ENCODE results near the gene AKAP13. TPM values are rescaled to one million over a fixed set of nuclear protein-coding genes. Genes with fewer than 3 reads are reported as not detected.

The AKAP13 gene
- total and polyA plus RNA-seq, 2 of the 13 experiments (the other 11 are each of a cell fraction or from before 2014, with no cell fraction given) = 6.7 to 27.1 TPM

DNA sequence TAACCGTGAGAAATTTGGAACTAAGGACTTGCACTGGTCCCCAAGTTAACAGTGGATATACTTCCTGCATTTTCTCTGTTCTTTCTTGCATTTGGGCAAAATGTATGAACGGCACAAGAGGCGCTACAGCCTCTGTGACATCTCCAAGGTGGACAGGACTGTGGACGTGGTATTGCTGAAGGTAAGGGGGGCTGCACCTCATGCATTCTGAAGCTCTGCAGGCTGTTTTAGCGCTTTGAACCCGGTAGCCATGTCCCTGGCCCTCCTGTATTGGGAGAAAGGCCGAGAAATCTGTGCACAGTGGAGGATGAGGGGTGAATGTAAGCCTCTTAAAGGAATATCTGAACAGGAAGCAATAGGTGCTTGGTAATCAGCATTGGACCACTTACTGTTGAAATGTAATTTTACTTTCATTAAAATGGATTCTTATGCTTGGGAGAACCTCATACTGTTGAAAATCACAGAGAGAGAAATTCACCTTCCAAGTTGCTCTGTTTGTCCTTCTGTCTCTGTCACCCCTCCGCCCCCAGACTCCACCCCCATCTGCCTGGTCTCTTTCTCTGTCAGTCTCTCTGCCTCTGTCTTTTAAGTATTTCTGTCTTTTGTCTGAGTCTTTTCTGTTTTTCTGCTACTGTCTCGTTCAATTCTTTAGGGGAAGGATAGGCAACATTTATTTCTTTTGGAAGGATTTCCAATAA is 239.7 kb downstream of the AKAP13 start:
- no peak overlapping the region for H3K27ac ChIP-seq (ENCODE audit: extremely low read length, insufficient read depth, low read length)
- peaks cover 22% of the 10 kb centered on the region for H3K4me1 ChIP-seq (ENCODE audit: insufficient read depth, low read length)
- BruUV-seq (replicated peaks) = no TSS peak
- no peak overlapping the region for H3K4me3 ChIP-seq (replicated peaks in 1 of 3; ENCODE audit: insufficient read depth in 1 of 3, low read depth in 2 of 3, low read length in 3 of 3)
- WGBS (ENCODE audit: low lambda C conversion rate) = 96% methylated on average over 9 of the region's 9 CpGs
- ChIA-PET CTCF (ENCODE audit: low intra/inter-chr PET ratio, low total read pairs) (no interaction called here), POLR2A (no interaction called here)
- no peak overlapping the region for H3K4me2 ChIP-seq (ENCODE audit: low read depth, low read length)
- ATAC-seq = no peak
- in situ Hi-C loops (cut with HindIII; ENCODE audit: extremely low pct_ligation_motif_present, low pct_unique_long_range_greater_than_20kb) = loop anchor here (25.0 kb wide), 1 partner anchor 217 kb away; no protein-coding TSS in a partner anchor
- no peaks in the 10 kb centered on the region for H4K20me1 ChIP-seq (ENCODE audit: insufficient read depth, low read length)
- no peaks in the 10 kb centered on the region for H3K79me2 ChIP-seq (ENCODE audit: insufficient read depth, low read length)
- no peak for DNase-seq (ENCODE audit: low spot score)
- H2AFZ ChIP-seq (ENCODE audit: low read length) = no peak overlapping the region
- intact Hi-C loops (cut with micrococcal nuclease; ENCODE audit: unreplicated experiment) = loop anchor here (10.0 kb wide), 2 partner anchors 215 to 325 kb away; no protein-coding TSS in a partner anchor
- no peaks in the 10 kb centered on the region for H3K9me3 ChIP-seq (ENCODE audit: low read length)
- H3K27me3 ChIP-seq (ENCODE audit: control insufficient read depth in 1 of 2, insufficient read depth in 2 of 2, low read length in 2 of 2) = no peaks in the 10 kb centered on the region
- no peak for FAIRE-seq
- no peaks in the 10 kb centered on the region; a peak in 1 of 5 replicates for H3K36me3 ChIP-seq (replicated peaks in 1 of 2; ENCODE audit: control insufficient read depth in 1 of 2, insufficient read depth in 2 of 2, low read length in 2 of 2)
- TF ChIP-seq ZBTB1 (CRISPR knock-in tag; IDR thresholded peaks at IDR 0.05; ENCODE audit: borderline replicate concordance) (no peak), ZNF556 (CRISPR knock-in tag; IDR thresholded peaks at IDR 0.05; ENCODE audit: borderline replicate concordance) (no peak), SP4 (CRISPR knock-in tag; IDR thresholded peaks at IDR 0.05) (no peak), HES4 (CRISPR knock-in tag; IDR thresholded peaks at IDR 0.05; ENCODE audit: borderline replicate concordance) (no peak), FOXA3 (CRISPR knock-in tag; IDR thresholded peaks at IDR 0.05) (no peak), TSC22D2 (CRISPR knock-in tag; IDR thresholded peaks at IDR 0.05; ENCODE audit: borderline replicate concordance) (no peak), ZMYM2 (CRISPR knock-in tag; IDR thresholded peaks at IDR 0.05) (no peak), MAZ (IDR thresholded peaks at IDR 0.05; ENCODE audit: borderline replicate concordance, low read depth, low read length) (no peak), MAZ (CRISPR knock-in tag; IDR thresholded peaks at IDR 0.05; ENCODE audit: low read depth) (no peak), ZNF333 (CRISPR knock-in tag; IDR thresholded peaks at IDR 0.05; ENCODE audit: borderline replicate concordance) (no peak)
- TF ChIP-seq, protein P1, sequence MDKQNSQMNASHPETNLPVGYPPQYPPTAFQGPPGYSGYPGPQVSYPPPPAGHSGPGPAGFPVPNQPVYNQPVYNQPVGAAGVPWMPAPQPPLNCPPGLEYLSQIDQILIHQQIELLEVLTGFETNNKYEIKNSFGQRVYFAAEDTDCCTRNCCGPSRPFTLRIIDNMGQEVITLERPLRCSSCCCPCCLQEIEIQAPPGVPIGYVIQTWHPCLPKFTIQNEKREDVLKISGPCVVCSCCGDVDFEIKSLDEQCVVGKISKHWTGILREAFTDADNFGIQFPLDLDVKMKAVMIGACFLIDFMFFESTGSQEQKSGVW (CRISPR knock-in tag; IDR thresholded peaks at IDR 0.05; ENCODE audit: borderline replicate concordance) = no peak
- TF ChIP-seq, protein P2, sequence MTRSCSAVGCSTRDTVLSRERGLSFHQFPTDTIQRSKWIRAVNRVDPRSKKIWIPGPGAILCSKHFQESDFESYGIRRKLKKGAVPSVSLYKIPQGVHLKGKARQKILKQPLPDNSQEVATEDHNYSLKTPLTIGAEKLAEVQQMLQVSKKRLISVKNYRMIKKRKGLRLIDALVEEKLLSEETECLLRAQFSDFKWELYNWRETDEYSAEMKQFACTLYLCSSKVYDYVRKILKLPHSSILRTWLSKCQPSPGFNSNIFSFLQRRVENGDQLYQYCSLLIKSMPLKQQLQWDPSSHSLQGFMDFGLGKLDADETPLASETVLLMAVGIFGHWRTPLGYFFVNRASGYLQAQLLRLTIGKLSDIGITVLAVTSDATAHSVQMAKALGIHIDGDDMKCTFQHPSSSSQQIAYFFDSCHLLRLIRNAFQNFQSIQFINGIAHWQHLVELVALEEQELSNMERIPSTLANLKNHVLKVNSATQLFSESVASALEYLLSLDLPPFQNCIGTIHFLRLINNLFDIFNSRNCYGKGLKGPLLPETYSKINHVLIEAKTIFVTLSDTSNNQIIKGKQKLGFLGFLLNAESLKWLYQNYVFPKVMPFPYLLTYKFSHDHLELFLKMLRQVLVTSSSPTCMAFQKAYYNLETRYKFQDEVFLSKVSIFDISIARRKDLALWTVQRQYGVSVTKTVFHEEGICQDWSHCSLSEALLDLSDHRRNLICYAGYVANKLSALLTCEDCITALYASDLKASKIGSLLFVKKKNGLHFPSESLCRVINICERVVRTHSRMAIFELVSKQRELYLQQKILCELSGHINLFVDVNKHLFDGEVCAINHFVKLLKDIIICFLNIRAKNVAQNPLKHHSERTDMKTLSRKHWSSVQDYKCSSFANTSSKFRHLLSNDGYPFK (CRISPR knock-in tag; IDR thresholded peaks at IDR 0.05; ENCODE audit: borderline replicate concordance) = no peak
- H3K9ac ChIP-seq (ENCODE audit: insufficient read depth, low read depth, low read length) = no peak overlapping the region
